T-helper 2 cell treated with Interferon-gamma antibody and Interleukin-4, amounts not matched to agents 5 μg/mL and 100 μg/mL, for 36 hours (primary cell): ENCODE results near the gene MYOCD.
"Not testable (repeated sequence)": the region's sequence is repeated elsewhere in the genome, so short reads cannot be mapped to it uniquely, and the experiment has no call there.

Source experiments
- DNase-seq: peaks from one replicate; pipeline ENCODE4 v3.0.0; 2021; ENCODE audit warnings: low spot score
- H3K27ac Mint-ChIP-seq: one replicate; pipeline ENCODE4 v1.8.0; 2021; ENCODE audit warnings: mild to moderate bottlenecking, mixed read lengths
- H3K27me3 Mint-ChIP-seq: one replicate; pipeline ENCODE4 v1.8.0; 2021; ENCODE audit warnings: low read depth, mixed read lengths
- H3K36me3 Mint-ChIP-seq: one replicate; pipeline ENCODE4 v1.8.0; 2021; ENCODE audit warnings: low read depth, mixed read lengths
- H3K4me1 Mint-ChIP-seq: one replicate; pipeline ENCODE4 v1.8.0; 2021; ENCODE audit warnings: low read depth, mixed read lengths
- H3K4me3 Mint-ChIP-seq: one replicate; pipeline ENCODE4 v1.8.0; 2022; ENCODE audit warnings: mild to moderate bottlenecking, moderate library complexity, mixed read lengths
- H3K9me3 Mint-ChIP-seq: one replicate; pipeline ENCODE4 v1.8.0; 2021; ENCODE audit warnings: mixed read lengths

MYOCD gene

DNA sequence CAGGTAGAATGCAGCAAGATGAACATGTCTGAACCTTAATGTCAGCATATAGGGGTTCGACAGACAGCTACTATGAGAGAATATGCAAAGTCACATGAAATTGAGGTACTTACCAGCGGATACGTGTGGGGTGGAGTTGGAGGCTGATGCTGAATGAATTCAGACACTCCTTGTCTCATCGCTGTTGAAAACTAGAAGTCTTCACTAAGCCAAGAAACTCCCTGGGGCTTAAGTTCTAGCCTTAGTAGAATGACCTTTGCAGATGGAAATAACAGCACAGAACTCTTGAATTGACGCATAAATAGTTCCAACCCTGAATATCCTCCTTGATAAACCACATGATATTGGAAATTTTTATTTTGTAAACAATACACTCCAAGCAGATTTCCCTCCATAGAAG, 32.9 kb upstream of the MYOCD start:
- H3K4me1 Mint-ChIP-seq: no peaks in the 10 kb centered on the region
- no peaks in the 10 kb centered on the region for H3K27me3 Mint-ChIP-seq
- peaks cover 31% of the 10 kb centered on the region for H3K9me3 Mint-ChIP-seq
- H3K27ac Mint-ChIP-seq: no peak overlapping the region
- H3K36me3 Mint-ChIP-seq: no peaks in the 10 kb centered on the region
- DNase-seq: no peak
- no peak overlapping the region for H3K4me3 Mint-ChIP-seq

DNA sequence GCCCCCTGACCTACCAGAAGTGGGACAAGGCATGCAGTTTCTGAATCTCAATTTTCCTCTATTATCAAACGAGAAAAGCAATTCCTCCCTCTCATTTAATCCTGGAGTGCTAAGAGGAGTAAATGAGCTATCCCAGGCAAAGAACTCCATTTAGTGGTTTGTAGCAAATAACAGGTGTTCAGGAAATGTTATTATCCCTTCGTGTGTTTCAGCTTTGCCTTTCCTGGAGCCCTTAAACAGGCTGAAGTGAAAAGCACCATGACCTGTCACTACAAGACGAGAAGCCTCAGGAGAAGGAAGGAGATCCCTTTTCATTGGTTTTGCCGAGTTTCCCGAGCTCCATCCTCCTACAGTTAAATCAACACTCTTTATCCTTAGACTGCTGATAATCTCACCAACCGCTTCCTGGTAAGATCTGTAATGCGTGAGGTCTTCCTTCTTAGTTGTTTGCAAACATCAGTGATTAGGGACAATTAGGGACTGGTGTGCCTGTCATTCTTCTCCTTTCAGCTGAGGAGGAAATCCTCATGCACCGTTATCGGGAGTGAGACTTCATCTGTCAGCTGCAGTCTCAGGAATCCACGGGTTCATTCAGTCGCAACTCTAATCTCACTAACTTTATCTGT, 30.8 kb upstream of the MYOCD start:
- H3K4me1 Mint-ChIP-seq: no peaks in the 10 kb centered on the region
- H3K36me3 Mint-ChIP-seq: no peaks in the 10 kb centered on the region
- no peaks in the 10 kb centered on the region for H3K27me3 Mint-ChIP-seq
- peaks cover 36% of the 10 kb centered on the region for H3K9me3 Mint-ChIP-seq
- no peak overlapping the region for H3K27ac Mint-ChIP-seq
- no peak overlapping the region for H3K4me3 Mint-ChIP-seq
- no peak for DNase-seq

DNA sequence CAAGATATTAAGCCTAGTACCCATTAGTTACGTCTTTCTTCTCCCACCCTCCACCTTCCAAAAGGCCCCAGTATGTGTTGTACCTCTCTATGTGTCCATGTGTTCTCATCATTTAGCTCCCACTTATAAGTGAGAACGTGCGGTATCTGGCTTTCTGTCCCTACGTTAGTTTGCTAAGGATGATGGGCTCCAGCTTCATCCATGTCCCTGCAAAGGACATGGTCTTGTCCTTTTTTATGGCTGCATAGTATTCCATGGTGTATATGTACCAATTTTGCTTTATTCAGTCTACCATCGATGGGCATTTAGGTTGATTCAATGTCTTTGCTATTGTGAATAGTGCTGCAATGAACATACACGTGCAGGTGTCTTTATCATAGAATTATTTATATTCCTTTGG, 29.7 kb upstream of the MYOCD start:
- not testable (repeated sequence) for H3K4me3 Mint-ChIP-seq, DNase-seq, H3K27ac Mint-ChIP-seq, H3K4me1 Mint-ChIP-seq, H3K36me3 Mint-ChIP-seq, H3K27me3 Mint-ChIP-seq
- H3K9me3 Mint-ChIP-seq: peaks cover 35% of the 10 kb centered on the region

DNA sequence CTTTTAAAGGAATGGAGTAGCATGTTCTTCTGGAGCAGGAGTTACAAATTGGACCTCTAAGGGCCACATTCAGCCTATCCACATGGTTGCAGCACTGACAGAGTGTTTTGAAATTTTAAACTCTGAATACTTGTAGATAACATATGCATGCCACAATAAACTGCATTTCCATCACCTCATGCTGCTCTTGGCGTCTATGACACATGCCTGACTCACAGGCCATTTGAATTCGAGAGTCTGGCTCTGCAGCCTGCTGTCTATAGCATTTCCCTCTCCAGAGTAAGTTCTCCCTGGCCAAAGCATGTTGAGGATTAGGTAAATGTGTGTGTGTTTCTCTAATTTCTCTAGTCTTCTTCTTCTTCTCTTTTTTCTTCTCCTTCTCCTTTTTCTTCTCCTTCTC, 28.7 kb upstream of the MYOCD start:
- Mint-ChIP-seq H3K4me3 (no peak overlapping the region), H3K27me3 (no peaks in the 10 kb centered on the region), H3K27ac (no peak overlapping the region), H3K36me3 (no peaks in the 10 kb centered on the region), H3K9me3 (peaks cover 35% of the 10 kb centered on the region), H3K4me1 (no peaks in the 10 kb centered on the region)
- DNase-seq: no peak

DNA sequence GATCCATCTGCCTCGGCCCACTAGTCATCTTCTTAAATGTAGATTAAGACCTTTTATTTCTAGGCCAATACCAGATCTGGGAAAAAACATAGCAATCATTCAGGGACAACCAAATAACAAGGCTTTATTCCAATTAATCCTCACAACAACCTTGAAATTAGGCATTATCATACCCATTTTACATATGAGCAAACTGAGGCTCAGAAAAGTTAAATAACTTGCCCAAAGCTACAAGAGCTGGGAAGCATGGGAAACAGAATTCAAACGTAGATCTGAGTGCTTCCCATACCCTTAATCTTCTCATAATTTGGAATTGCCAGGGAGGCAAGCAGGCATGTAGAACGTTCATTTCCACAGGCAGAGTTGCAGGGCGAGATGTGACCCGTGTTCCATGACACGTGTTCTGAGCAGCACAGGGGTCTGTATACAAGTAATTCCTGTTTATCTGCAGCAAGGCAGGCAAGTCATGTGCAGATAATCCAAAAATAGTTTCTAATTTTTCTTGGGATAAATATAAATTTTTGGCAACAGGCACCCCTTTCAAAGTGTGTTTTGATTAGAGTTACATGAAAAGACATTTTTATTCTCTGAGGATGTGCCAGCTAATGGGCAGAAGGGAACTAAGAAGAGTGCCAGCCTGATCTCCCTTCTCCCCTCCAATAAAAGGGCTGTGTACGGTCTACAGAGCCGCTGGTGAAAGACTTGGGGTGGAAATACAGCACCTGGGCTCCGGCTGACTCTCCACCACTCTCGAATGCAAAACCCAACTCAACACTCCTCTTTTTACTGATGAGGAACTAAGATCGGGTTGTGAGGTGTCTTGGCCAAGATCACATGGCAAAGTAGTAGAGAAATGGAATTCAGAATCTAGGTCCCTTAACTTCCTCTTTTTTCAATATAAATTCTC, 27.7 kb upstream of the MYOCD start:
- peaks cover 34% of the 10 kb centered on the region for H3K9me3 Mint-ChIP-seq

DNA sequence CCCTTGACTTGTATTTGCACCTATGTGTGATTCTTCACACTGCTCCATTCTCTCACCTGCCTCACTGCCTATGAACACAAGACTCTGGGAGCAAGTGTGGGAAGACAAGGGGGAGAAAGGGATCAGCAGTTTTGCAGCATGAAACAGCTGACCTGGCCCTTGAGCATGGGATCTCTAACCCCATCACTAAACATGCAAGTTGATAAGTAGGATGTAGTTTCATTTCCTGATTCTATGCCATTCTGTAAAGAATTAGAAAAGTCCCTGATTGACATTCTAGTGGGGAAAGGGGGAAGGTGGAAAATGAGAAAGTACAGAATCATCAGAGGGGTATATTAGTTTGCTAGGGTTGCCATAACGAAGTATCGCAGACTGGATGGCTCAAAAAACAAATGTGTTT, 25.3 kb upstream of the MYOCD start:
- Mint-ChIP-seq H3K36me3 (no peaks in the 10 kb centered on the region), H3K27ac (no peak overlapping the region), H3K9me3 (peaks cover 35% of the 10 kb centered on the region), H3K4me1 (no peaks in the 10 kb centered on the region), H3K27me3 (no peaks in the 10 kb centered on the region), H3K4me3 (no peak overlapping the region)
- DNase-seq: no peak

More for the DNA sequence above, 27.7 kb upstream of the MYOCD start:
- H3K27me3 Mint-ChIP-seq: no peaks in the 10 kb centered on the region
- no peaks in the 10 kb centered on the region for H3K4me1 Mint-ChIP-seq
- no peaks in the 10 kb centered on the region for H3K36me3 Mint-ChIP-seq
- DNase-seq: no peak
- no peak overlapping the region for H3K27ac Mint-ChIP-seq
- H3K4me3 Mint-ChIP-seq: no peak overlapping the region

DNA sequence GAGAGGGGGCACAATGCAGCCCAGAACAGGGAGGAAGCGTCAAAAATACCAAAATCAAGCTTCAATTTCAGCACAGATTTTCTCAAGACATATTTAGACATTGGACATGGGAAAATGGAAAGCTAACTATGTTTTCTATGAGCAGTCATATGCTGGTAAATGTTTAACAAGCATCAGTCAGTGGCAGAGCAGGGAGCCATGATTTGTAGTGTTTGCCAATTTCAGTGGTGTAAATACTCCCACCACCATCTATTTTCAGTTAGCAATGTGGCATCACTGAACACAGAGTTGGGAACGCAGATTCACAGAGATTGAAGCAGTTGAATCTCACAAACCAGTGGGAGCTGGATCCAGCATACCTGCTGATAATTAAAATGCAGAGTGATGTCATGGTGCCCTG, 24.6 kb upstream of the MYOCD start:
- Mint-ChIP-seq H3K9me3 (peaks cover 30% of the 10 kb centered on the region), H3K27me3 (no peaks in the 10 kb centered on the region), H3K27ac (no peak overlapping the region), H3K4me1 (no peaks in the 10 kb centered on the region), H3K36me3 (no peaks in the 10 kb centered on the region), H3K4me3 (no peak overlapping the region)
- no peak for DNase-seq

DNA sequence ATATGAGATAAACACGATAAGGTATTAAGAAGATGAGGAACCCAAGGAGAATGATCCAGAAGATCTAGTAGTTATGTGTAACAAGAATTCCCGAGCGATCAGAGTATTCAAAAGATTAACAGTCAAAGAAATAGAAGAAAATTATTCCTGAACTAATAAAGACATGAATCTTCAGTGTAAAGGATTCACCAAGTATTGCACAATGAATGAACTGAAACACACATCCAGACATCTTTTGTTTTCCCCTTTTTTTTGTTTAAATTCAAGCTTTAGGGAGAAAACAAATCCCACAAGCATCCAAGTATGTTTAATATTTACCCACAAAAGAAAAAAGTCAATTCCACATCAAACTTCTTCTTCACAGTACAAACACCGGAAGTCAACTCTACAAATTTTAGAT, 23.7 kb upstream of the MYOCD start:
- peaks cover 31% of the 10 kb centered on the region for H3K9me3 Mint-ChIP-seq
- H3K27me3 Mint-ChIP-seq: no peaks in the 10 kb centered on the region
- H3K4me3 Mint-ChIP-seq: no peak overlapping the region
- no peak overlapping the region for H3K27ac Mint-ChIP-seq
- no peaks in the 10 kb centered on the region for H3K36me3 Mint-ChIP-seq
- H3K4me1 Mint-ChIP-seq: no peaks in the 10 kb centered on the region
- no peak for DNase-seq

DNA sequence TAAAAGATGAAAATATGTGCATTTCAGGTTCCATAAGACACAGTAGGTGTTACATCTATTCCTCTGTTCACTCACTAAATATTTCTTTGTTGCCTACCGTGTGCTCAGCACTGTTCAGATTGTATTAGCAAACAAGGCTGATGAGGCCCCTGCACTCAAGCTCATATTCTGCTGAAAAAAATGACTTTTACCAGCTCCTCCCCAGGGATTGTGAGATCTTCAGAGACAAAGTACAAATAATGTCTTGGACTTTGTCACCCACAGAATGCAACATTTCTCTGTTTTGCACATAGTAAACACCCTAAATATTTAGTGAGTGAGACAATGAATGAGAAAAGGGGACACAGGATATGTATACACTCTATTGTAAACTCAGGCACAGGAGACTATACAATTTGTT, 21.9 kb upstream of the MYOCD start:
- Mint-ChIP-seq H3K27ac (no peak overlapping the region), H3K36me3 (no peaks in the 10 kb centered on the region), H3K9me3 (peaks cover 21% of the 10 kb centered on the region), H3K4me1 (no peaks in the 10 kb centered on the region), H3K27me3 (no peaks in the 10 kb centered on the region), H3K4me3 (no peak overlapping the region)
- DNase-seq: no peak

DNA sequence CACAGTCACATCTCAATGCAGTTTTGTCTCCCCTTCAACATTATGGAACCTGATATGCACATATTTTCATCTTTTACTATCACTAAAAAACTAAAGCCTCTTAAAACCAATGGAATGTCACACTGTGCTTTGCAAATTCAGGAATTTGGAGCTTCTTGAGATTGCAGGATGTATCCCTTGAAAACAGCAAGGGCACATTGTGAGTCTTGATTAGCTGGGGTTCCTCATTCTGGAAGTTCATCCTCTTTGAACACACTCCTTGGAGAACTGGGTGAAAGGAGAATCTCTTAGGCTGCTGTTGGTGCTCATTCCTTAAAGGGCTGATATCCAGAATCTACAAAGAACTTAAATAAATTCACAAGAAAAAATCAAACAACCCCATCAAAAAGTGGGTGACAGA, 21.1 kb upstream of the MYOCD start:
- no peak for DNase-seq
- no peak overlapping the region for H3K4me3 Mint-ChIP-seq
- no peaks in the 10 kb centered on the region for H3K36me3 Mint-ChIP-seq
- H3K27ac Mint-ChIP-seq: no peak overlapping the region
- H3K27me3 Mint-ChIP-seq: no peaks in the 10 kb centered on the region
- H3K9me3 Mint-ChIP-seq: peaks cover 15% of the 10 kb centered on the region
- no peaks in the 10 kb centered on the region for H3K4me1 Mint-ChIP-seq

DNA sequence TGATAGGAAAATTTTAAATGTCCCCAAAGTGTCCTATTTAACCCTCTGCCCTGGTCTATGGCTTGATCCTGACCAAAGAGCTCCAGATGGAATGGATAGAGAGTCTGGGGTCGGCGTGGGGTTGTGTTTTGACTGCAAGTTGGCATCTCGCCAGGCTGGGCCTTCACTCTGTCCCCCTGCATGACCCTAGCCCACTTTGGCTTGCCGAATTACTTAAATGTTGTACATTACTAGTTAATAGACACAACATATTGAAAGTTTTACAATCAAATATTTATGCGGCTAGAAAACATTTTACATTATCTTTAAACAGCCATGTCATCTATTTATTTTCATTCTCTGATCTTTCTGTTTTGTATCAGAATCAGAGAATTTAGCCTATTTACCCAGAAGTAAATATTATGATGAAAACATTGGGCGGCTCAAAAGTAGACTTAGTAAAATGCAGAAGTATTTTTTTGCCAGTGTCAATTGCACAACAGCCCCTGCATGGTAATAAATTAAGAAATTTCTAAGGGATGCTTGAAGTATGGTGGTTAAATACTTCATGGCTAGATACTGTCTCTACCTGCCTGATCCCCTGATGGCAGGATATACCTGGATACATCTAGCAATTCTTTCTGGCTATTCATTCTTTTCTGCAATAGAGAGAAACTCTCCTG, 18.8 kb upstream of the MYOCD start:
- no peaks in the 10 kb centered on the region for H3K4me1 Mint-ChIP-seq
- no peak for DNase-seq
- no peaks in the 10 kb centered on the region for H3K36me3 Mint-ChIP-seq
- H3K27me3 Mint-ChIP-seq: no peaks in the 10 kb centered on the region
- peaks cover 16% of the 10 kb centered on the region for H3K9me3 Mint-ChIP-seq
- no peak overlapping the region for H3K27ac Mint-ChIP-seq
- no peak overlapping the region for H3K4me3 Mint-ChIP-seq

DNA sequence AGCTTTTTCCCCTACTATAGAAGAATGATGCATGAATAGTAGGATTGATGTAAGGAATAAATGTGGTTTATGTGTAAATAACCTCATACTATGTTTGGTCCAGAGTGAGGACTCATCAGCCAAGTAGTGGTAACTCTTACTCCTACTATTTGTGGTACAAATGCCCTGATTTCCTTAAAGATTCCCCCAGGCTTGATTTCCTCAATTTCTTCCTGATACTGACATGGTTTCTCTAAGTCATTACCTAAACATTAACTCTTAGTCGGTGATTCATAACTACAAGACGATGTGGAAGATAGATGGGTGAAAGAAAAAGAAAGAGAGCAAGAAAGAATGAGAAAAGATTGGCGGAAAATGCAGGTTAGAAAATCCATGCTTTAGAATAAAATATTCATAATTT, 17.2 kb upstream of the MYOCD start:
- no peak overlapping the region for H3K4me3 Mint-ChIP-seq
- no peak for DNase-seq
- peaks cover 9% of the 10 kb centered on the region for H3K9me3 Mint-ChIP-seq
- no peak overlapping the region for H3K27ac Mint-ChIP-seq
- no peaks in the 10 kb centered on the region for H3K4me1 Mint-ChIP-seq
- H3K27me3 Mint-ChIP-seq: no peaks in the 10 kb centered on the region
- no peaks in the 10 kb centered on the region for H3K36me3 Mint-ChIP-seq

DNA sequence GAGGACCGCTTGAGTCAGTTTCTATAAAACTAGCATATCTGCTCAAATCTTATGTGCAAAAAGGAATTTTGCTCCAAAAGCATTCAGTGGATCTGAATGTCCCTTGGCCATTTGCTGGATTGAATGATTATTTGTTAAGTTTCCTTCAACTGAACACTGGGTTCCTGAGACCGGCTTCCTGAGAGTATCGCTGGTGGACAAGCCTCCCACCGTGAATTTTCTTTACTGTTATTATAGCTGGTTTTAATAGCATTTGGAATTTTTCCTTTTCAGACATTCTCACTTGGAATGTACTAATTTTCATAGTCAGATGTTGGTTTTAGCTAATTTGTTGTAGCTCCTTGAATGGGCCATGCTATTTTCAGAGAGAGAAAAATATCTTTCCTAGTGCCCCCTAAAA, 9.8 kb upstream of the MYOCD start:
- H3K9me3 Mint-ChIP-seq: peaks cover 18% of the 10 kb centered on the region

DNA sequence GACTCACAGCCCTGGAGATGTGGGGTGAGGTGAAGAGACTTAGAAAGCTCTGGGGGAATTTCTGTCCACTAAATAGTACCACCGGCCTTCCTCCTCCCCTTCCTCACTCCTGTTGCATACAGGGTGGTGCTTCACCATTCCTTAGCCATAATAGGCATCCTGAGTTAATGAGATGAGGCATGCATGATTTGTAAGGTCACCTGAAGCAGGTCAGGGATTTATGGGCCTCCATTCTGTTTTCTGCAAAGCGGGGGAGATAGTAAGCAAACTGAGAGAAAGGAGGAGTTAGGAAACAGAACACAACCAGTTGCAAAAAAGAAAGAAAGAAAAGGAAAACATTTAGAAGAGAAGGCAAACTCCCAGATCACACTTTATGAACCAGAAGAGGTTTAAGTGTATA, 9.3 kb upstream of the MYOCD start:
- no peak overlapping the region for H3K27ac Mint-ChIP-seq

More for the DNA sequence above, 9.8 kb upstream of the MYOCD start:
- Mint-ChIP-seq H3K27me3 (no peaks in the 10 kb centered on the region), H3K36me3 (no peaks in the 10 kb centered on the region), H3K4me3 (no peak overlapping the region), H3K4me1 (no peaks in the 10 kb centered on the region), H3K27ac (no peak overlapping the region)
- no peak for DNase-seq

More for the DNA sequence above, 9.3 kb upstream of the MYOCD start:
- H3K27me3 Mint-ChIP-seq: no peaks in the 10 kb centered on the region
- no peak for DNase-seq
- H3K9me3 Mint-ChIP-seq: peaks cover 16% of the 10 kb centered on the region
- no peaks in the 10 kb centered on the region for H3K36me3 Mint-ChIP-seq
- no peaks in the 10 kb centered on the region for H3K4me1 Mint-ChIP-seq
- no peak overlapping the region for H3K4me3 Mint-ChIP-seq
